ENCODE results near the gene CYTH2.

CYTH2 gene

GRCh38 chr19:48452289-48453190 is 16.6 kb upstream of the CYTH2 start:
- ATAC-seq, result no peak
- no peak for TF ChIP-seq ZFP3 (CRISPR knock-in tag; IDR thresholded peaks at IDR 0.05)
- TF ChIP-seq BACH2 (CRISPR knock-in tag; IDR thresholded peaks at IDR 0.05; ENCODE audit: borderline replicate concordance), result no peak

GRCh38 chr19:48454150-48454730 is 14.9 kb upstream of the CYTH2 start:
- TF ChIP-seq ARNTL (CRISPR knock-in tag; IDR thresholded peaks at IDR 0.05; ENCODE audit: borderline replicate concordance, low read depth) (no peak), OSR1 (CRISPR knock-in tag; IDR thresholded peaks at IDR 0.05) (no peak), PATZ1 (CRISPR knock-in tag; IDR thresholded peaks at IDR 0.05; ENCODE audit: borderline replicate concordance) (no peak), ESRRG (CRISPR knock-in tag; IDR thresholded peaks at IDR 0.05) (no peak), ISL1 (CRISPR knock-in tag; IDR thresholded peaks at IDR 0.05) (no peak), ZNF565 (CRISPR knock-in tag; conservative IDR thresholded peaks at IDR 0.05; ENCODE audit: low read depth) (no peak), ZNF70 (CRISPR knock-in tag; IDR thresholded peaks at IDR 0.05) (no peak)
- ATAC-seq, result no peak

- no peak for TF ChIP-seq OSR1 (CRISPR knock-in tag; IDR thresholded peaks at IDR 0.05)
- TF ChIP-seq CREB5 (CRISPR knock-in tag; IDR thresholded peaks at IDR 0.05; ENCODE audit: low read depth), result no peak
- TF ChIP-seq CSDC2 (CRISPR knock-in tag; IDR thresholded peaks at IDR 0.05), result no peak
- TF ChIP-seq ZFP30 (CRISPR knock-in tag; IDR thresholded peaks at IDR 0.05), result no peak
- no peak for TF ChIP-seq BACH2 (CRISPR knock-in tag; IDR thresholded peaks at IDR 0.05; ENCODE audit: borderline replicate concordance)
- no peak for TF ChIP-seq CSRNP3 (CRISPR knock-in tag; IDR thresholded peaks at IDR 0.05)
- no peak for TF ChIP-seq TOX (CRISPR knock-in tag; IDR thresholded peaks at IDR 0.05; ENCODE audit: borderline replicate concordance)
- no peak for TF ChIP-seq TSHZ2 (CRISPR knock-in tag; IDR thresholded peaks at IDR 0.05)
- TF ChIP-seq ZC3H10 (CRISPR knock-in tag; IDR thresholded peaks at IDR 0.05), result no peak
- TF ChIP-seq RARB (CRISPR knock-in tag; IDR thresholded peaks at IDR 0.05), result no peak
- TF ChIP-seq ZNF8 (CRISPR knock-in tag; IDR thresholded peaks at IDR 0.05), result no peak
- no peak for TF ChIP-seq PATZ1 (CRISPR knock-in tag; IDR thresholded peaks at IDR 0.05; ENCODE audit: borderline replicate concordance)
- no peak for TF ChIP-seq GLIS3 (CRISPR knock-in tag; IDR thresholded peaks at IDR 0.05)
- no peak for TF ChIP-seq POU6F1 (CRISPR knock-in tag; IDR thresholded peaks at IDR 0.05; ENCODE audit: borderline replicate concordance, low read depth)
- TF ChIP-seq ESRRG (CRISPR knock-in tag; IDR thresholded peaks at IDR 0.05), result no peak
- no peak for TF ChIP-seq ISL1 (CRISPR knock-in tag; IDR thresholded peaks at IDR 0.05)
- TF ChIP-seq SNAI2 (CRISPR knock-in tag; IDR thresholded peaks at IDR 0.05), result no peak
These were observed 13.8 kb upstream of the CYTH2 start, which contains the start of gene KCNJ14 for GRCh38 chr19:48455171-48455907. TSS of gene KCNJ14 (plus strand) at chr19:48455574. CDS start at chr19:48461725, 6,151 bp downstream.

More at GRCh38 chr19:48455171-48455907, 13.8 kb upstream of the CYTH2 start, which contains the start of gene KCNJ14:
- no peak for ATAC-seq
